ENCODE measurements around the gene EPS8L3. TPM values are rescaled to one million over a fixed set of nuclear protein-coding genes. Genes with fewer than 3 reads are reported as not detected.

Gene EPS8L3
- total and polyA plus RNA-seq, 2 donors (not counting 3 experiments of a cell fraction or from before 2014, with no cell fraction given): not detected

DNA sequence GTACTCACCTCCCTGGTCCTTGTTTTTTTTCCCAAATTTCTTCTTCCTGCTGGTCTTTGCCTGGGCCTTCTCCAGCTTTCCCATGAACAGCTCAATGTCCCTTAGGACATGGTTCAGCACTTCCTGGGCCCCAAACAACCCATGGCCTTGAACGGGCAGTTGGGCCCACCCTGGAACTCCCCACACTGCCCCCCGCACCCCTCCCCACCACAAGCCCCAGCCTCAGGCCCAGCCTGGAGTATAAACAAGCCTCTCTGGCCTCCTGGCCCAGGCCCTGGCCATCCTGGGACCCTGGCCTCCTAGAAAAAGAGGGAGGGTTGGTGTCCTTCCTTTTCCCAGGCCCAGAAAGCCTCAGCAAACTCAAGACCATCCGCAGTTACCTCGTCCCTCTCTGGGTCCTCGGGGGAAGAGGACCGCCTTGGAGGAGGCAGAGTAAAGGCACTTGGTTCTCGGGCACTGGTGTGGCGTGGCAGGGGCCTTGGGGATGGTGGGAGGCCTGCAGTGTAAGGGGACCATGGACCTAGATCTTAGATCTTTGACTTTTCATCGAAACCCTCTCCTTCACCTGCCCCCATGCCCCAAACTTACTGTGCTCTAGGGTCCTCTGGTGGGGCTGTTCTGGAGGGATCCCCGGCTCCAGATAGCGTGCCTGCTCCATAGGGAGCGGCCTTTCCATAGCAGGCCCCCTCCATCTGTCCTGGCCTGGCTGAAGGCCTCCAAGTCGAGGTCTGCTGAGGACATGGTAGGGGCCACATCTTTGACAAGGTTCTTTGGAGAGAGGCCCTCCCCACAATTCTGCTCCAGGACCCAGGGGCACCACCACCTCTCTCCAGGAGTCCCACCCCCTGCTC, 5.6 kb downstream of the EPS8L3 start:
- Histone ChIP-seq H3K9ac (replicated peaks; ENCODE audit: extremely low read depth, insufficient read depth, low read length) (no peak overlapping the region), H3K27me3 (ENCODE audit: control insufficient read depth in 2 of 2, insufficient read depth in 2 of 2, low read length in 2 of 2) (peaks cover 0 to 3% of the 10 kb centered on the region in 2 experiments), H4K20me1 (replicated peaks; ENCODE audit: control insufficient read depth, extremely low read depth, insufficient read depth, low read length) (no peaks in the 10 kb centered on the region), H3K9me3 (replicated peaks; ENCODE audit: control insufficient read depth, insufficient read depth, low read length) (no peaks in the 10 kb centered on the region), H3K27ac (ENCODE audit: insufficient read depth, low read depth, low read length) (no peak overlapping the region), H3K4me1 (ENCODE audit: control insufficient read depth, extremely low read depth, insufficient read depth, low read length) (peaks cover 6% of the 10 kb centered on the region), H3K9me1 (replicated peaks; ENCODE audit: control insufficient read depth, extremely low read depth, insufficient read depth, low read length) (no peaks in the 10 kb centered on the region), H3K79me2 (ENCODE audit: control insufficient read depth, insufficient read depth, low read length) (no peaks in the 10 kb centered on the region), H3K36me3 (ENCODE audit: control insufficient read depth in 2 of 2, extremely low read depth in 1 of 2, insufficient read depth in 2 of 2, low read length in 2 of 2) (no peaks in the 10 kb centered on the region), H2AFZ (ENCODE audit: low read depth, low read length) (no peak overlapping the region), H3K4me3 (replicated peaks in 1 of 3; ENCODE audit: insufficient read depth in 1 of 3, low read depth in 1 of 3, low read length in 3 of 3) (no peak overlapping the region), H3K4me2 (ENCODE audit: insufficient read depth, low read length) (no peak overlapping the region)
- DNase-seq (ENCODE audit: low read depth, low spot score) (no peak), FAIRE-seq (no peak)
- ChIA-PET POLR2A (interaction anchor here (1.1 kb wide), 1 partner anchor 18 kb away, joined by 3 read pairs; no protein-coding TSS in a partner anchor), CTCF (interaction anchor here (1.3 to 2.3 kb wide), 2 partner anchors 9 to 118 kb away, joined by 3 to 9 read pairs; no protein-coding TSS in a partner anchor)
- intact Hi-C loops (cut with micrococcal nuclease) (no loop called here), dilution Hi-C loops (cut with MboI; ENCODE audit: extremely low pct_ligation_motif_present, low sequenced_read_pairs) (no loop called here)
- BruUV-seq (replicated peaks): no TSS peak
- TF ChIP-seq FOS (IDR thresholded peaks at IDR 0.05; ENCODE audit: borderline replicate concordance, insufficient read depth, low read length) (no peak), MYC (IDR thresholded peaks at IDR 0.05; ENCODE audit: low read depth, low read length) (no peak), POLR2AphosphoS5 (IDR thresholded peaks at IDR 0.05; ENCODE audit: insufficient read depth, low read depth, low read length) (no peak), GATA2 (IDR thresholded peaks at IDR 0.05; ENCODE audit: insufficient read depth, insufficient read length, low read depth, low read length) (no peak), EZH2 (IDR thresholded peaks at IDR 0.05; ENCODE audit: borderline replicate concordance, low read depth, low read length, severe bottlenecking) (no peak), JUN (IDR thresholded peaks at IDR 0.05; ENCODE audit: borderline replicate concordance, insufficient read depth, insufficient read length, low read depth) (no peak), POLR2A (IDR thresholded peaks at IDR 0.05; ENCODE audit: low read depth, low read length) (no peak)
- TF ChIP-seq, protein P1, sequence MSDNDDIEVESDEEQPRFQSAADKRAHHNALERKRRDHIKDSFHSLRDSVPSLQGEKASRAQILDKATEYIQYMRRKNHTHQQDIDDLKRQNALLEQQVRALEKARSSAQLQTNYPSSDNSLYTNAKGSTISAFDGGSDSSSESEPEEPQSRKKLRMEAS (IDR thresholded peaks at IDR 0.05; ENCODE audit: insufficient read depth, insufficient read length): no peak
- TF ChIP-seq, protein P2, sequence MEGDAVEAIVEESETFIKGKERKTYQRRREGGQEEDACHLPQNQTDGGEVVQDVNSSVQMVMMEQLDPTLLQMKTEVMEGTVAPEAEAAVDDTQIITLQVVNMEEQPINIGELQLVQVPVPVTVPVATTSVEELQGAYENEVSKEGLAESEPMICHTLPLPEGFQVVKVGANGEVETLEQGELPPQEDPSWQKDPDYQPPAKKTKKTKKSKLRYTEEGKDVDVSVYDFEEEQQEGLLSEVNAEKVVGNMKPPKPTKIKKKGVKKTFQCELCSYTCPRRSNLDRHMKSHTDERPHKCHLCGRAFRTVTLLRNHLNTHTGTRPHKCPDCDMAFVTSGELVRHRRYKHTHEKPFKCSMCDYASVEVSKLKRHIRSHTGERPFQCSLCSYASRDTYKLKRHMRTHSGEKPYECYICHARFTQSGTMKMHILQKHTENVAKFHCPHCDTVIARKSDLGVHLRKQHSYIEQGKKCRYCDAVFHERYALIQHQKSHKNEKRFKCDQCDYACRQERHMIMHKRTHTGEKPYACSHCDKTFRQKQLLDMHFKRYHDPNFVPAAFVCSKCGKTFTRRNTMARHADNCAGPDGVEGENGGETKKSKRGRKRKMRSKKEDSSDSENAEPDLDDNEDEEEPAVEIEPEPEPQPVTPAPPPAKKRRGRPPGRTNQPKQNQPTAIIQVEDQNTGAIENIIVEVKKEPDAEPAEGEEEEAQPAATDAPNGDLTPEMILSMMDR (IDR thresholded peaks at IDR 0.05; ENCODE audit: extremely low read depth in 1 of 2, insufficient read depth in 1 of 2, low read depth in 1 of 2, low read length in 2 of 2): no peak

Data from endothelial cell of umbilical vein (primary cell).